ENCODE measurements around the gene SLBP.
A peak's percentile ranks its signal among the peaks of the same experiment; 100 is the strongest.

SLBP gene

GRCh38 chr4:1749370-1749769, 37.3 kb upstream of the SLBP start:
- Histone ChIP-seq H3K4me1 (ENCODE audit: control insufficient read depth, insufficient read depth, low read length, poor library complexity, severe bottlenecking) (peaks cover 16% of the 10 kb centered on the region), H3K36me3 (ENCODE audit: control insufficient read depth, insufficient read depth, low read length) (peaks cover 4% of the 10 kb centered on the region), H3K4me3 (ENCODE audit: insufficient read depth, low read depth, low read length, poor library complexity, severe bottlenecking) (no peak overlapping the region), H3K27ac (ENCODE audit: insufficient read depth, low read length, poor library complexity, severe bottlenecking) (no peak overlapping the region), H3K27me3 (replicated peaks; ENCODE audit: control insufficient read depth, insufficient read depth, low read length, poor library complexity, severe bottlenecking) (no peaks in the 10 kb centered on the region), H3K9me3 (ENCODE audit: control insufficient read depth, low read length) (no peaks in the 10 kb centered on the region)
- no peak for DNase-seq

GRCh38 chr4:1748465-1748995, 36.4 kb upstream of the SLBP start:
- Histone ChIP-seq H3K27me3 (replicated peaks; ENCODE audit: control insufficient read depth, insufficient read depth, low read length, poor library complexity, severe bottlenecking) (no peaks in the 10 kb centered on the region), H3K36me3 (ENCODE audit: control insufficient read depth, insufficient read depth, low read length) (peaks cover 11% of the 10 kb centered on the region), H3K4me1 (ENCODE audit: control insufficient read depth, insufficient read depth, low read length, poor library complexity, severe bottlenecking) (peaks cover 16% of the 10 kb centered on the region), H3K27ac (ENCODE audit: insufficient read depth, low read length, poor library complexity, severe bottlenecking) (no peak overlapping the region), H3K9me3 (ENCODE audit: control insufficient read depth, low read length) (no peaks in the 10 kb centered on the region), H3K4me3 (ENCODE audit: insufficient read depth, low read depth, low read length, poor library complexity, severe bottlenecking) (peak overlapping the region; percentile 17)
- peak; percentile 50 to 67 (median 58) for DNase-seq

DNA sequence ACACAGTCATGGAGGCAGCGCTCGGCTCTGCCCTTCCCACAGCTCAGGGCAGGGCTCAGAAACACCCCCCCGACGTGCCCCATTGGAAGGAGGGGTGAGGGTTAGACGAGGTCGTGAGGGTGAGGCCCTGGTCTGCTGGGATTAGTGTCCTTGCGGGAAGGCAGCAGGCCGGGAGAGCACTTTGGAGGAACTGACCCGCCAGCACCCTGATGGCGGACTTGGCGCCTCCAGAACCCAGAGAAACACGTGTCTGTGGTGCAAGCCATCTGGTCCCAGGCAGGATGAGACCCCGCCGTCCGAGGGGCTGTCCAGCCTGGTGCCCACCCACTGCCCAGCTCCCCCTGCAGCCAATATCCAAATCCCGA, 35.5 kb upstream of the SLBP start:
- DNase-seq, result no peak
- Histone ChIP-seq H3K36me3 (ENCODE audit: control insufficient read depth, insufficient read depth, low read length) (peaks cover 15% of the 10 kb centered on the region), H3K9me3 (ENCODE audit: control insufficient read depth, low read length) (no peaks in the 10 kb centered on the region), H3K4me3 (ENCODE audit: insufficient read depth, low read depth, low read length, poor library complexity, severe bottlenecking) (no peak overlapping the region), H3K4me1 (ENCODE audit: control insufficient read depth, insufficient read depth, low read length, poor library complexity, severe bottlenecking) (peaks cover 8% of the 10 kb centered on the region), H3K27me3 (replicated peaks; ENCODE audit: control insufficient read depth, insufficient read depth, low read length, poor library complexity, severe bottlenecking) (no peaks in the 10 kb centered on the region), H3K27ac (ENCODE audit: insufficient read depth, low read length, poor library complexity, severe bottlenecking) (no peak overlapping the region)

DNA sequence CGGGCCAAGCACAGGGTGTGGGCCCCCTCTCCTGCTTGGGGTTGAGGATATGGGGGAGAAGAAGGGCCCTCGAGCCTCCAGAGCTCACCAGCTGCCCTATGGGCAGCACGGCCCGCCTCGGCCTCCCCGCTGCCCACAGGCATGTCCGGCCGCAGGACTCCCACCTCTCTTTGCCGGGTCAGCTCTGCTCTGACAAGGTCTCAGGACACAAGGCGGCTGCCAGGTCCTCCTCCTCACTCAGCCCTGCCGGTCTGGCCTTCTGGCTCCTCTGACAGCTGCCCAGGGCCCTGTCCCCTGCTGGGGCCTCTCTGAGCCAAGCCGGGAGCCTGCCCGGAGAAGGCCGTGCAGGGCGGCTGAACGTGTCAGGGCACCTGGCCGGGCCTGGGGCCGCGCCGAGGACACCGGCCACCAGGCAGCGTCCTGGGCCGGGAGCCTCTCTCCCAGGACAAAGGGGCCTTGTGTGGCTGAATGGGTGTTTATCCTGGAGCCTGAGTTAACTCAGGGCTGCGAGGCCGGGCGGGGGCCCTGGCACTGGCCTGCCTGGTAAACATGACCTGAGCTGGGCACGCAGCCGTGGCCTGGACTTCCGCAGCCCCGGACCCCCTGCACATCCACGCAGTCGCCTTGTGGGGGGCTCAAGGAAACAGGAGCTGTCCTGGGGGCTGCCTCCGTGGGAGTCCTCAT, 34.9 kb upstream of the SLBP start:
- H3K27ac ChIP-seq (ENCODE audit: insufficient read depth, low read length, poor library complexity, severe bottlenecking), result no peak overlapping the region
- no peaks in the 10 kb centered on the region for H3K27me3 ChIP-seq (replicated peaks; ENCODE audit: control insufficient read depth, insufficient read depth, low read length, poor library complexity, severe bottlenecking)
- H3K9me3 ChIP-seq (ENCODE audit: control insufficient read depth, low read length), result no peaks in the 10 kb centered on the region
- no peak for DNase-seq
- H3K4me1 ChIP-seq (ENCODE audit: control insufficient read depth, insufficient read depth, low read length, poor library complexity, severe bottlenecking), result peaks cover 5% of the 10 kb centered on the region
- H3K36me3 ChIP-seq (ENCODE audit: control insufficient read depth, insufficient read depth, low read length), result peaks cover 19% of the 10 kb centered on the region
- no peak overlapping the region for H3K4me3 ChIP-seq (ENCODE audit: insufficient read depth, low read depth, low read length, poor library complexity, severe bottlenecking)

DNA sequence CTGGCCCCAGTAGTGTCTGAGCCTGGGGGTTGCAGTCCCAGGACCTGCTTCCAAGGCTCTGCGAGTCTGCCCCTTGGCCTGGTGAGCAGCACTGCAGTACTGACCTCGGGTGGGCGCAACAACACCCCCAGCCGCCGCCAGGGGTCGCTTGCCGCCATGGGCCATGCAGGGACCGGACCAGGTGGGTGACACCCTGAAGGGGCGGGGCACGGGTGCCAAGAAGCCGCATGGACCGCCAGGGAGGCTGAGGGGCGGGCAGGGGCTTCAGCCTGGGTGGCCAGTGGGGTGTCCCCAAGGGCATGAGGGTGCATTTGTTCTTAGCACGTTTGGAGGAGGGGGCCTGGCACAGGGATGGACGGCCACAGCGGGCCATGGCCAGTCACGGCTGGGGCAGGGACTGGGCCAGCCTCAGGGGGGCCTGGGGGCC, 34.2 kb upstream of the SLBP start:
- DNase-seq, result peak; percentile 40 to 64 (median 45)
- no peaks in the 10 kb centered on the region for H3K9me3 ChIP-seq (ENCODE audit: control insufficient read depth, low read length)
- peaks cover 5% of the 10 kb centered on the region for H3K4me1 ChIP-seq (ENCODE audit: control insufficient read depth, insufficient read depth, low read length, poor library complexity, severe bottlenecking)
- peaks cover 27% of the 10 kb centered on the region for H3K36me3 ChIP-seq (ENCODE audit: control insufficient read depth, insufficient read depth, low read length)
- no peak overlapping the region for H3K4me3 ChIP-seq (ENCODE audit: insufficient read depth, low read depth, low read length, poor library complexity, severe bottlenecking)
- no peak overlapping the region for H3K27ac ChIP-seq (ENCODE audit: insufficient read depth, low read length, poor library complexity, severe bottlenecking)
- no peaks in the 10 kb centered on the region for H3K27me3 ChIP-seq (replicated peaks; ENCODE audit: control insufficient read depth, insufficient read depth, low read length, poor library complexity, severe bottlenecking)

- Histone ChIP-seq H3K27ac (ENCODE audit: insufficient read depth, low read length, poor library complexity, severe bottlenecking) (no peak overlapping the region), H3K27me3 (replicated peaks; ENCODE audit: control insufficient read depth, insufficient read depth, low read length, poor library complexity, severe bottlenecking) (no peaks in the 10 kb centered on the region), H3K4me1 (ENCODE audit: control insufficient read depth, insufficient read depth, low read length, poor library complexity, severe bottlenecking) (peaks cover 5% of the 10 kb centered on the region), H3K4me3 (ENCODE audit: insufficient read depth, low read depth, low read length, poor library complexity, severe bottlenecking) (no peak overlapping the region), H3K36me3 (ENCODE audit: control insufficient read depth, insufficient read depth, low read length) (peaks cover 33% of the 10 kb centered on the region), H3K9me3 (ENCODE audit: control insufficient read depth, low read length) (no peaks in the 10 kb centered on the region)
- no peak for DNase-seq
These were observed 33.6 kb upstream of the SLBP start for GRCh38 chr4:1745697-1746096.

GRCh38 chr4:1745165-1745564, 33.0 kb upstream of the SLBP start:
- H3K27me3 ChIP-seq (replicated peaks; ENCODE audit: control insufficient read depth, insufficient read depth, low read length, poor library complexity, severe bottlenecking), result no peaks in the 10 kb centered on the region
- H3K27ac ChIP-seq (ENCODE audit: insufficient read depth, low read length, poor library complexity, severe bottlenecking), result no peak overlapping the region
- H3K36me3 ChIP-seq (ENCODE audit: control insufficient read depth, insufficient read depth, low read length), result peaks cover 38% of the 10 kb centered on the region
- no peak overlapping the region for H3K4me3 ChIP-seq (ENCODE audit: insufficient read depth, low read depth, low read length, poor library complexity, severe bottlenecking)
- DNase-seq, result no peak
- H3K9me3 ChIP-seq (ENCODE audit: control insufficient read depth, low read length), result no peaks in the 10 kb centered on the region
- peaks cover 5% of the 10 kb centered on the region for H3K4me1 ChIP-seq (ENCODE audit: control insufficient read depth, insufficient read depth, low read length, poor library complexity, severe bottlenecking)

DNA sequence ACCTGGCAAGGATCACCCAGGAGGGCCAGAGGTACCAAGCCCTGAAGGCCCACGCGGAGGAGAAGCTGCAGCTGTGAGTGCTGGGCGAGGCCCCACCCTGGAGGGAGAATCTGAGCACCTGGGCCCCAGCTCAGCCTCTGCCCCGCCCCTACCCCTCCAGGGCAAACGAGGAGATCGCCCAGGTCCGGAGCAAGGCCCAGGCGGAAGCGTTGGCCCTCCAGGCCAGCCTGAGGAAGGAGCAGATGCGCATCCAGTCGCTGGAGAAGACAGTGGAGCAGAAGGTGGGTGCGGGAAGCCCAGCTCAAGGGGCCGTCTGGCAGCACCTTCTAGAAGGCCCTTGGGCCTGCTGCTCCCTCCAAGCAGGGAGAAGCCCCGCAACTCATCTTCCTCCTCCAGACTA, 32.4 kb upstream of the SLBP start:
- Histone ChIP-seq H3K27ac (ENCODE audit: insufficient read depth, low read length, poor library complexity, severe bottlenecking) (no peak overlapping the region), H3K36me3 (ENCODE audit: control insufficient read depth, insufficient read depth, low read length) (peaks cover 42% of the 10 kb centered on the region), H3K4me3 (ENCODE audit: insufficient read depth, low read depth, low read length, poor library complexity, severe bottlenecking) (no peak overlapping the region), H3K27me3 (replicated peaks; ENCODE audit: control insufficient read depth, insufficient read depth, low read length, poor library complexity, severe bottlenecking) (no peaks in the 10 kb centered on the region), H3K9me3 (ENCODE audit: control insufficient read depth, low read length) (no peaks in the 10 kb centered on the region), H3K4me1 (ENCODE audit: control insufficient read depth, insufficient read depth, low read length, poor library complexity, severe bottlenecking) (peaks cover 5% of the 10 kb centered on the region)
- no peak for DNase-seq

DNA sequence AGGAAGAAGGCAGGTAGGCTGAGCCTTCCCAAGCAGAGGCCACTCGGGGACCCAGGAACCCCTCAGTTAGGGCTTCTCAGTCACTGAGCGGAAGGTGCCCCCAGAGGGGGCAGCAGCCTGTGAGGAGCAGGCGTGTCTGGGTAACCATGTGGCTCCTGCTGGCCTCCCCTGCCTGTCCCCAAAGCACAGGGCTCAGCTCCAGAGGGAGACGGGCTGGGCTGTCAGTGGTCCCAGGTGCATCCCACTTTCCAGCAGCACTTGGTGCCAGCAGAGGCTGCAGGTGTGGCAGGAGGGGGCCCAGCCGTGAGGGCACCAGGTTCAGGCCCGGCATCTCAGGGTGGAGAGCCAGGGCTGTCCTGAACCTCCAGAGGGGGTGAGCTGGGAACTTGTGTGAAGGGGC, 31.9 kb upstream of the SLBP start:
- H3K9me3 ChIP-seq (ENCODE audit: control insufficient read depth, low read length), result no peaks in the 10 kb centered on the region
- H3K27me3 ChIP-seq (replicated peaks; ENCODE audit: control insufficient read depth, insufficient read depth, low read length, poor library complexity, severe bottlenecking), result no peaks in the 10 kb centered on the region
- H3K27ac ChIP-seq (ENCODE audit: insufficient read depth, low read length, poor library complexity, severe bottlenecking), result no peak overlapping the region
- no peak overlapping the region for H3K4me3 ChIP-seq (ENCODE audit: insufficient read depth, low read depth, low read length, poor library complexity, severe bottlenecking)
- DNase-seq, result no peak
- H3K4me1 ChIP-seq (ENCODE audit: control insufficient read depth, insufficient read depth, low read length, poor library complexity, severe bottlenecking), result peaks cover 5% of the 10 kb centered on the region
- H3K36me3 ChIP-seq (ENCODE audit: control insufficient read depth, insufficient read depth, low read length), result peaks cover 43% of the 10 kb centered on the region

GRCh38 chr4:1743551-1743950, 31.4 kb upstream of the SLBP start:
- Histone ChIP-seq H3K9me3 (ENCODE audit: control insufficient read depth, low read length) (peaks cover 2% of the 10 kb centered on the region), H3K27me3 (replicated peaks; ENCODE audit: control insufficient read depth, insufficient read depth, low read length, poor library complexity, severe bottlenecking) (no peaks in the 10 kb centered on the region), H3K4me3 (ENCODE audit: insufficient read depth, low read depth, low read length, poor library complexity, severe bottlenecking) (no peak overlapping the region), H3K4me1 (ENCODE audit: control insufficient read depth, insufficient read depth, low read length, poor library complexity, severe bottlenecking) (peaks cover 3% of the 10 kb centered on the region), H3K27ac (ENCODE audit: insufficient read depth, low read length, poor library complexity, severe bottlenecking) (no peak overlapping the region), H3K36me3 (ENCODE audit: control insufficient read depth, insufficient read depth, low read length) (peaks cover 47% of the 10 kb centered on the region)
- DNase-seq, result no peak
